Measurements from ENCODE around the gene TESK1.
"Not testable (repeated sequence)": the region's sequence is repeated elsewhere in the genome, so short reads cannot be mapped to it uniquely, and the experiment has no call there.

The TESK1 gene

GRCh38 chr9:35588506-35588905, 16.6 kb upstream of the TESK1 start:
- H3K4me3 ChIP-seq (ENCODE audit: low read depth, low read length), result not testable (repeated sequence)

GRCh38 chr9:35593581-35593980, 11.5 kb upstream of the TESK1 start:
- TF ChIP-seq CTCF (IDR thresholded peaks at IDR 0.05; ENCODE audit: borderline replicate concordance, insufficient read depth, low read depth, low read length), result no peak
- no peak overlapping the region for H3K4me3 ChIP-seq (ENCODE audit: low read depth, low read length)

DNA sequence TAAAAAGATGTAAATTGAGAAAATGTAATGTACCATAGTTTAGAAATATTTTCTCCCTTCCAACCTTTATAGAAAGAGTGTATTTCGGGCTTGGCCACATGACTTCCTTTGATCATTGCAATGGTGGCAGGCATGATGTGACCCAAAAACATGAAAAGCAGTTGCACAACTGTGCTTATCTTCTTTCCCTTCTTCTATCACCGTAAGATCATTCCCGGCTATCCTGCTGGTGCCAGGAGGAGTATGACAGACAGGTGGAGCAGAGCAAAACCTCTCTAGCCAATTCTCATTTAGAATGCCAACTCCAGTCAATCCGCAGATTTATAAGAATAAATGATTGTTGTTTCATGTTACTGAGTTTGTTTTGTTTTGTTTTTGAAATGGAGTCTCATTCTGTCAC, 10.6 kb upstream of the TESK1 start:
- no peak overlapping the region for H3K4me3 ChIP-seq (ENCODE audit: low read depth, low read length)
- TF ChIP-seq CTCF (IDR thresholded peaks at IDR 0.05; ENCODE audit: borderline replicate concordance, insufficient read depth, low read depth, low read length), result no peak

DNA sequence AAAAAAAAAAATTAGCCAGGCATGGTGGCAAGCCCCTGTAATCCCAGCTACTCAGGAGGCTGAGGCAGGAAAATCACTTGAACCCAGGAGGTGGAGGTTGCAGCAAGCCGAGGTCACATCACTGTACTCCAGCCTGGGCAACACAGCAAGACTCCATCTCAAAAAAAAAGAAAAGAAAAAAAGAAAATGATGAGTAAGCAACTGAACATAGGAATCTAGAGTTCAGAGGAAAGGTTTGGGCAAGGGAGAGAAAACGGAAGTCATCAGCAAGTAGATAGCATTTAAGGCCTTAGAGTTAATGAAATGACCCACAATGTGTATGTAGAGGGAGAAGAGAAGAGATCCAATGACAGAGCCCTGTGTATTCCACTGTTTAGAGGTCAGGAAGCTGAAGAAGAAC, 8.2 kb upstream of the TESK1 start:
- H3K4me3 ChIP-seq (ENCODE audit: low read depth, low read length), result not testable (repeated sequence)

GRCh38 chr9:35598866-35599590, 6.0 kb upstream of the TESK1 start:
- H3K4me3 ChIP-seq (ENCODE audit: low read depth, low read length), result no peak overlapping the region
- no peak for TF ChIP-seq CTCF (IDR thresholded peaks at IDR 0.05; ENCODE audit: borderline replicate concordance, insufficient read depth, low read depth, low read length)

DNA sequence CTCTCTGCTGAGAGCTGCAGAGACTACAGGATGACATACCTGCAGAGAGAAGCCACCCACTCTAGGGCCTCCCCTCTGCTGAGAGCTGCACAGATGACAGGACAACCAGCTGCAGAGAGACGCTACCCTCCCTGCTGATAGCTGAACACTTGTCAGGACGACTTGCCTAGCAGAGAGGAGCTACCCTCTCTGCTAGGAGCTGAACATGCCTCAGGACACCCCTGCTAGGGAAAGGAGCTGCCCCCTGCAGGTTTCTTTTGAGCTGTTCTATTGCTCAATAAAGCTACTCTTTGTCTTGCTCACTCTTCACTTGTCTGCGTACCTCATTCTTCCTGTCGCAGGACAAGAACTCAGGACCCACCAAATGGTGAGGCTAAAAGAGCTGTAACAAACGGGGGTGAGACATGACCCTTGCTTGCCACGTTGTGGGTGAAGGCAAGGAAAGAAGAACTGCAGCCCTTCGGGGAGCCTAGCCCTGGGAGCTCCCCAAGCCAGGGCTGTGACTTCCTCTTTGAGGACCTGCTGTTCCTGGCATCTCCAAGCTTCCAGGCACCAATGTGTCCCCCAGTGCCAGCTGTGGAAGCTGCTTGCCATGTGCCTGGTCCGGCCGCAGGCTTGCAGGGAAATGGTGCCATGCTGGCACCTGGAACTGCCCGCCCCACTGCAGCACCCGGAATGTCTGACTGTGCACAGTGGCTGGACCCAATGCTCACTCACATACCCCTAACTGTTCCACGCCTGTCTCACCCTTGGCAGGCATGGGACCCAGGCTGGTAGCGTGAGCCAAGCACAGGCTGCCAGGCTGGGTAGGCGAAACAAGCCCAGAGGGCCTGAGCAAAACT, 5.1 kb upstream of the TESK1 start:
- TF ChIP-seq CTCF (IDR thresholded peaks at IDR 0.05; ENCODE audit: borderline replicate concordance, insufficient read depth, low read depth, low read length), result 0 out of 2 replicates have a peak, but pooled peaks have one; percentile 18
- H3K4me3 ChIP-seq (ENCODE audit: low read depth, low read length), result no peak overlapping the region

GRCh38 chr9:35603506-35603985, 1.5 kb upstream of the TESK1 start:
- no peak for TF ChIP-seq CTCF (IDR thresholded peaks at IDR 0.05; ENCODE audit: borderline replicate concordance, insufficient read depth, low read depth, low read length)
- peak overlapping the region; percentile 37 for H3K4me3 ChIP-seq (ENCODE audit: low read depth, low read length)

DNA sequence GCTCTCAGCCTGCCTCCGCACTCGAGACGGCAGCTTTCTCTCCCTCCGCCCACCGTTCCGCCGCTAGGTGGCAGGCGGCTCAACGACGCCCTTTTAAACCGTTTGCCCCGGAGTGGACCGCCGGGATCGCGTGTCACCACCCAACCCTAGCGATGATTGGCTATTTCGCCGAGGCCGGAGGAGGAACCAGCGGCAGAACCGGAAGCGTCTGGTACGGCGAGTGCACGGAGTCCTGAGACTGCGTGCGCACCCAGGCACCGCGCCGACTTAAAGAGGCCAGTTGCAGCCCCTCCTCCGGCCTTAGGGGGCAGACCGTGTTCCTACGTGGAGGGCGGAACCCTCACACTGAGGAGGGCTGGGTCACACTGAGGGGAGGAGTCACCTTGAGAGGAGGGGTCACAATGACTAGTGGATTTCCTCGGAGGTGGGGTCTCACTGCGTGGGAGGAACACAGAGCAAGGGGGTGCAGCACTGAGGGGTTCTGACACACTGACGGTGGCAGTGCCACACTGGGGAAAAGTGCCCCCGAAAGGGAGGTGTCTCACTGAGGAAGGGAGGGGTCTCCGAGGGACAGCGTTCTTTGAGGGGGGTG, 980 bp upstream of the TESK1 start:
- H3K4me3 ChIP-seq (ENCODE audit: low read depth, low read length), result peak overlapping the region; percentile 80
- peak; percentile 84 for TF ChIP-seq CTCF (IDR thresholded peaks at IDR 0.05; ENCODE audit: borderline replicate concordance, insufficient read depth, low read depth, low read length)

Data from GM12875 (cell line).